Kidney epithelial cell (primary cell): Measurements from ENCODE around the gene SEMA5B. TPM values are rescaled to one million over a fixed set of nuclear protein-coding genes. Genes with fewer than 3 reads are reported as not detected.

ENCODE experiments used
- DNase-seq: peaks from one replicate; pipeline ENCODE4 v3.0.0-alpha.2; 2010; ENCODE audit warnings: low read depth
- H3K27me3 ChIP-seq: 2 replicates; pipeline ENCODE4 v1.6.0; 2011; ENCODE audit warnings: low read length; ENCODE audit not compliant: control insufficient read depth, insufficient read depth
- H3K36me3 ChIP-seq: 2 replicates; pipeline ENCODE4 v1.5.1; 2011; ENCODE audit warnings: low read length; ENCODE audit not compliant: control insufficient read depth, insufficient read depth
- H3K4me3 ChIP-seq: 2 replicates; pipeline ENCODE4 v1.5.1; 2011; ENCODE audit warnings: low read depth, mild to moderate bottlenecking, control low read depth, low read length
- total RNA-seq: library from RNA; depleted of rRNA; stranded (reverse); fragments of >200 nt; gene quantifications from 2 replicates; pipeline ENCODE4 v1.2.3, GENCODE V29; 2015
- TF ChIP-seq, protein P1 (sequence below): IDR thresholded peaks from 2 replicates; pipeline ENCODE4 v1.5.1; 2011; ENCODE audit warnings: mild to moderate bottlenecking, moderate library complexity, low read length, control low read depth, inconsistent platforms; ENCODE audit not compliant: insufficient read depth, poor library complexity, severe bottlenecking

Gene SEMA5B
- total RNA-seq, 1 donor from 2014 or later: not detected

DNA sequence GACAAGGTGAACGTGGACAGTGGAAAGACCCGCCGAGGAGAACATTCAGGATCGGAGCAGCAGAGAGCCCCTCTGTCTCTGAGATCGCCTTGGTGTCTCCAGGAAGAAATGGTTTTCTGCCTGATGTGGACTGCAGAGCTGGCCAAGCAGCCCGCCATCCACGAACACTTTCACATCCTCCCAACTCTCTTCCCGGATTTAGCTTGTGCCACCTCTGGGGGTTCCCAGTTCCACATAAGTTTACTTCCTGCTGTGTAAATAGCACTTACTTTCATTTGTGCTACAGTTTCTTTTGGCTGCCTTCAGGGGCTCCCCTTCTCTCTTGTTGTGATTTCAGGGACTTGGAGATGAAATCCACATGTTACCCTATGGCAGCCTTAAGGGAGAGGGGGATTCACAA, 48.4 kb downstream of the SEMA5B start:
- H3K27me3 ChIP-seq: peaks cover 8% of the 10 kb centered on the region
- H3K4me3 ChIP-seq: no peak overlapping the region
- DNase-seq: no peak
- TF ChIP-seq, protein P1, sequence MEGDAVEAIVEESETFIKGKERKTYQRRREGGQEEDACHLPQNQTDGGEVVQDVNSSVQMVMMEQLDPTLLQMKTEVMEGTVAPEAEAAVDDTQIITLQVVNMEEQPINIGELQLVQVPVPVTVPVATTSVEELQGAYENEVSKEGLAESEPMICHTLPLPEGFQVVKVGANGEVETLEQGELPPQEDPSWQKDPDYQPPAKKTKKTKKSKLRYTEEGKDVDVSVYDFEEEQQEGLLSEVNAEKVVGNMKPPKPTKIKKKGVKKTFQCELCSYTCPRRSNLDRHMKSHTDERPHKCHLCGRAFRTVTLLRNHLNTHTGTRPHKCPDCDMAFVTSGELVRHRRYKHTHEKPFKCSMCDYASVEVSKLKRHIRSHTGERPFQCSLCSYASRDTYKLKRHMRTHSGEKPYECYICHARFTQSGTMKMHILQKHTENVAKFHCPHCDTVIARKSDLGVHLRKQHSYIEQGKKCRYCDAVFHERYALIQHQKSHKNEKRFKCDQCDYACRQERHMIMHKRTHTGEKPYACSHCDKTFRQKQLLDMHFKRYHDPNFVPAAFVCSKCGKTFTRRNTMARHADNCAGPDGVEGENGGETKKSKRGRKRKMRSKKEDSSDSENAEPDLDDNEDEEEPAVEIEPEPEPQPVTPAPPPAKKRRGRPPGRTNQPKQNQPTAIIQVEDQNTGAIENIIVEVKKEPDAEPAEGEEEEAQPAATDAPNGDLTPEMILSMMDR: no peak
- no peaks in the 10 kb centered on the region for H3K36me3 ChIP-seq

DNA sequence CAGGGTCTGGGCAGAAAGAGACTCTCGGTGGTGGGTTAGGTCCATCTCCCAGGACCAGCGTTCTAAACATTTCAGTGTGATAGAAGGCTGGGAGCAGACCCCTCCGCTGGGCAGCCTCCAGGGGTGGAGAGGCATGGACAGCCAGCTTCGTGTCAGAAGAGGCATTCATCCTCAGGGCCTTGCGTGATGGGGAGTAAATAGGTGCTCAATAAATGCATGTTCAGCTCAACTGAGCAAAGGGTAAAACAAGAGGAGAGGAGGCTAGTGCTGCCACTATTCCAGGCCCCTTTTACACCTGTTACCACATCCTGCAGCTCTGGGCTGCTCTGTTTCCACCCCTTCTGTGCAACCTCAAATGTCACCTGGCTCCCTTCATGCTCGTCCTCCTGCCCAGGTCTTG, 49.0 kb downstream of the SEMA5B start:
- TF ChIP-seq, protein P1: no peak
- peaks cover 3% of the 10 kb centered on the region for H3K27me3 ChIP-seq
- DNase-seq: no peak
- no peak overlapping the region for H3K4me3 ChIP-seq
- H3K36me3 ChIP-seq: no peaks in the 10 kb centered on the region

DNA sequence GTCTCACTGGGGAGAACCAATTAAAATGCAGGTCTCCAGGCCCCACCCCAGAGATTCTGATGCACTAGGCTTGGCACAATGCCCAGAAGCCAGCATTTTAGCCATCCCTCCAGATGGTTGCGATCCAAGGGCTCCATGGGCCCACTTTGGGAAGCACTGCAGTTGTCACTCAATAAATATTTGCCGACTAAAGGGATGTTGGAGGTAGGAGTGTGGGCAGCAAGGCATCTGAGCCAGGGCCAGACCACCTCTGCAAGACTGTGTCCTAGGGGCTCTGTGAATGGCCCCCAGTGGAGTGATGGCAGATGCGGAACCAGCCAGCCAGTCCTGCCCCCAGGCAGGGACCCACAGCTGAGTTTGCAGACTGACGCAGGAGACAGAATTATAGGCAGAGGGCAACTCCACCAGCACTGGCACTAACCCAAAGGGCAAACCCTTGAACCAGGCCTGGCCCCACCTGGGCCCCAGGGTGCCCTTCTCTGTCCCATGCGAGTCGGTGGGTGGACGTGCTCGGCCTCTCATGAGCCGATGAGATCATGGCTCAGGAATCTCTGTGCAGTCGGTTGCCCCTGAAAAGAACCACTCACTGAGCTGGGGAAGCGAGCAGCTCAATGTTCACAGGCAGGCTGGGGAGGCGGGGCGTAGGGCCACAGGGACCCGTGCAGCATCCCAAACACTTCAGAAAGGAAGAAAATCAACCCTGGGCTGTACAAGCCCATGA, 49.7 kb downstream of the SEMA5B start:
- TF ChIP-seq, protein P1: no peak
- H3K4me3 ChIP-seq: no peak overlapping the region
- peak; percentile 85 for DNase-seq
- H3K27me3 ChIP-seq: peaks cover 3% of the 10 kb centered on the region
- no peaks in the 10 kb centered on the region for H3K36me3 ChIP-seq

DNA sequence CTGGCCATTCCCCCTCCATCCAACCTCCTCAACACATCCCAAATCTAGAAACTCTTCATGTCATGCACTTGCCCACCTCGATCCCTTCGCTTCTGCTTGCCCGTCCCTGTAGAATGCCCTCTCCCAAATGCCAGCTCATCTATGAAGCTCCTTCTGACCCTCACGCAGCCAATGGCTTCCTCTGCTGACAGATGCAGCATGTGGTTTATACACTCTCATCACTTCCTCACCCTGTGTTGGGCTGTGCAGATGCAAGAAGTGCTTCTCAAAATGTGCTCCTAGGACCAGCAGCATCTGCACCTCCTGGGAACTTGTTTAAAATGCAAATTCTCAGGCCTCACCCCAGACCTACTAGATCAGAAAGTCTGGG, 51.7 kb downstream of the SEMA5B start:
- TF ChIP-seq, protein P1: no peak
- no peak overlapping the region for H3K4me3 ChIP-seq
- H3K36me3 ChIP-seq: no peaks in the 10 kb centered on the region
- H3K27me3 ChIP-seq: peaks cover 5% of the 10 kb centered on the region
- DNase-seq: no peak

DNA sequence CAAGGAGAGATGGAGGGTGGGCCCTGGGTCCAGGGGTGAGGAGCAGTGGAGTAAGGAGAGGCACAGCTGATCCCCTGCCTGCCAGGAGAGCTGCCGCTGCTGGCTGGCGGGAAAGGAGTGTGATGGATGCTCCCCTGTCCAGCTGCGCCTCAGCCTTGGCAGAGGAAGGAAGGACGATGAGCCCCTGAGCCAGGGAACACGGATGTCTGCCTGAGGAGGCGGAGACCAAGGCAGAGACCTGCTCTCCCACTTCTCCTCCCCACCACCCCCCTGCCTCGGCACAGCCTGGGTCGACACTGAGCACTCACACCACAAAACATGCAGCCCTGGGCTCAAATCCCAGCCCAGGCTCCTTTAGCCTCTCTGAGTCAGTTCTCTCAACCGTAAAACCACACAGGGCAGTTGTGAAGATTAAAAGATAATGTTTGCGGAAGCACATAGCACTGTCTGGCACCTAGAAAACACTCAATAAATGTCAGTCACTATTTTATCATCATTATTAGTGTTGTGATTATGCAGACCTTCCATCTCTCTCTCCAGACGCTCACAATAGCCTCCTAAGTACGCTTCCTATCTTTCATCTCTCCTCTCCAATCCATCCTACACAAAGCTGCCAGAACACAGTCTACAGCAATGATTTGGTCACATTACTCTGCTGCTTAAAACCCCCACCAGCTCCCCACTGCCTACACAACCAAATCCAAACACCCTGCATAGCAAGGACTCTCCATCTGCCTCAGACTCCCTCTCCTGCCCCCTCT, 52.2 kb downstream of the SEMA5B start:
- TF ChIP-seq, protein P1: no peak
- Histone ChIP-seq H3K27me3 (peaks cover 5% of the 10 kb centered on the region), H3K36me3 (no peaks in the 10 kb centered on the region), H3K4me3 (no peak overlapping the region)
- DNase-seq: peak; percentile 61
